ENCODE measurements around the gene RPTOR.
"Not testable (repeated sequence)": the region's sequence is repeated elsewhere in the genome, so short reads cannot be mapped to it uniquely, and the experiment has no call there.

RPTOR gene

DNA sequence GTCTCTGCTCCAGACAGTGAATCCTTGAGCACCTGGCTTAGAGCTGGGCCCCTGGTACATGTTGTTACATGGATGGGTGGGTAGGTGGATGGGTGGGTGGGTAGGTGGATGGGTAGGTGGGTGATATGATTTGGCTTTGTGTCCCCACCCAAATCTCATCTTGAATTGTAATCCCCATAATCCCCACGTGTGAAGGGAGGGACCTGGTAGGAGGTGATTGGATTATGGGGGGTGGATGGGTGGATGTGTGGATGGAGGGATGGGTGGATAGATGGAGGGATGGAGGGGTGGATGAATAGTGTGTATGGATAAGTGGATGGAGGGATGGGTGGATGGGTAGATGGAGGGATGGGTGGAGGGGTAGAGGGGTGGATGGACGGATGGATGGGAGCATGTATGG is 41.6 kb upstream of the RPTOR start:
- no peak overlapping the region for H3K27ac ChIP-seq (ENCODE audit: low read depth, low read length)
- no peaks in the 10 kb centered on the region for H3K36me3 ChIP-seq (ENCODE audit: control insufficient read depth in 1 of 2, insufficient read depth in 2 of 2, low read length in 2 of 2)
- H3K9ac ChIP-seq (ENCODE audit: low read depth in 1 of 2, low read length in 2 of 2): no peak overlapping the region
- H3K27me3 ChIP-seq (ENCODE audit: control insufficient read depth in 1 of 2, insufficient read depth in 2 of 2, low read length in 2 of 2): peaks cover 5 to 17% of the 10 kb centered on the region in 2 donors
- H3K4me3 ChIP-seq (ENCODE audit: low read depth in 1 of 2, low read length in 2 of 2): no peak overlapping the region
- no peaks in the 10 kb centered on the region for H3K9me3 ChIP-seq (ENCODE audit: control insufficient read depth in 1 of 2, low read length in 2 of 2)
- no peaks in the 10 kb centered on the region for H3K4me1 ChIP-seq (ENCODE audit: control insufficient read depth in 1 of 2, insufficient read depth in 2 of 2, low read length in 2 of 2)

DNA sequence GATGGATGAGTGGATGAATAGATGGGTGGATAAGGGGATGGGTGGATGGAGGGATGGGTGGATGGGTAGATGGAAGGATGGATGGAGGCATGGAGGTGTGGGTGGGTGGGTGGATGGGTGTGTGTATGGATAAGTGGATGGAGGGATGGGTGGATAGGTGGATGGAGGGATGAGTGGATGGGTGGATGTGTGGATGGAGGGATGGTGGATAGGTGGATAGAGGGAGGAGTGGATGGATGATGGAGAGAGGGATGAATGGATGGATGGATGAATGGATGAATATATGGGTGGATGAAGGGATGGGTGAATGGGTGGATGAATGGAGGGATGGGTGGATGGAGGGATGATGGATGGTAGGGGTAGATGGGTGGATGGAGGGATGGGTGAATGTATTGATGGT is 40.7 kb upstream of the RPTOR start:
- H3K9ac ChIP-seq (ENCODE audit: low read depth in 1 of 2, low read length in 2 of 2): no peak overlapping the region
- no peaks in the 10 kb centered on the region for H3K9me3 ChIP-seq (ENCODE audit: control insufficient read depth in 1 of 2, low read length in 2 of 2)
- no peaks in the 10 kb centered on the region for H3K36me3 ChIP-seq (ENCODE audit: control insufficient read depth in 1 of 2, insufficient read depth in 2 of 2, low read length in 2 of 2)
- peaks cover 5 to 12% of the 10 kb centered on the region in 2 donors for H3K27me3 ChIP-seq (ENCODE audit: control insufficient read depth in 1 of 2, insufficient read depth in 2 of 2, low read length in 2 of 2)
- H3K4me1 ChIP-seq (ENCODE audit: control insufficient read depth in 1 of 2, insufficient read depth in 2 of 2, low read length in 2 of 2): no peaks in the 10 kb centered on the region
- no peak overlapping the region for H3K4me3 ChIP-seq (ENCODE audit: low read depth in 1 of 2, low read length in 2 of 2)
- no peak overlapping the region for H3K27ac ChIP-seq (ENCODE audit: low read depth, low read length)

DNA sequence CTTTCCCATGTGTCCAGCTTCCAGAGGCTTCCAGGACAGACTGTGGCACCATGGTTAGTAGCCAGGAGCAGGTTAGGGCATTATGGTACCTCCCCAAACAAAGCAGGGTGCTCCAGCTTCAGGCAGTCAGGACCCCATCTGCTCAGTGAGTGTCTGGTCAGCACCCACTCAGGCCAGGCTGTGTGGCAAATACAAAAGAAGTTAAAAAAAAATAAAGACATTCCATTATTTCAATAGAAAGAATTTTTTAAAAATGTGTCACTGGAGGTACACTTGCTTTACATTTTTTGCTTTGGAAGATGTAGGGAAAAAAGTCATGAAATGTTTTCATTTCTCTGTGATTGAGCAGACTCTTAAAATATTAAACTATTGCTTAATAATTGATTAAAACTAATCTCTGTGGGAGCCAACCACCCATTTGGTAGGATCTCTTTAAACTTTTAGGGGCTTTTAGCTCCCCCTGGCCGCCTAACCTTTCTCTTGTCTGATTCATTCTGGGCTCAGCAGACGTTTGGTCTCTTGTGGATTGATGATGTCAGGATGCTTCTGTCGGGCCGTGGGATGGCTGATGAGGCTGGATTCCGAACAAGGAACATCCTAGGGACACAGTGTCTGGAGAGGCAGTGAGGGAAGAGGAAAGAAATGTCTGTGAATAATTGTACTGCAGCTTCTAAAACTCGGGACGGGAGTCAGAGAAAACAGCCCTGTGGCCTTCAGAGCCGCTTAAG is 39.8 kb upstream of the RPTOR start:
- no peaks in the 10 kb centered on the region for H3K4me1 ChIP-seq (ENCODE audit: control insufficient read depth in 1 of 2, insufficient read depth in 2 of 2, low read length in 2 of 2)
- no peak overlapping the region for H3K4me3 ChIP-seq (ENCODE audit: low read depth in 1 of 2, low read length in 2 of 2)
- H3K27me3 ChIP-seq (ENCODE audit: control insufficient read depth in 1 of 2, insufficient read depth in 2 of 2, low read length in 2 of 2): peaks cover 5% of the 10 kb centered on the region in 2 donors
- no peak overlapping the region for H3K27ac ChIP-seq (ENCODE audit: low read depth, low read length)
- no peaks in the 10 kb centered on the region for H3K36me3 ChIP-seq (ENCODE audit: control insufficient read depth in 1 of 2, insufficient read depth in 2 of 2, low read length in 2 of 2)
- no peak overlapping the region for H3K9ac ChIP-seq (ENCODE audit: low read depth in 1 of 2, low read length in 2 of 2)
- H3K9me3 ChIP-seq (ENCODE audit: control insufficient read depth in 1 of 2, low read length in 2 of 2): no peaks in the 10 kb centered on the region

DNA sequence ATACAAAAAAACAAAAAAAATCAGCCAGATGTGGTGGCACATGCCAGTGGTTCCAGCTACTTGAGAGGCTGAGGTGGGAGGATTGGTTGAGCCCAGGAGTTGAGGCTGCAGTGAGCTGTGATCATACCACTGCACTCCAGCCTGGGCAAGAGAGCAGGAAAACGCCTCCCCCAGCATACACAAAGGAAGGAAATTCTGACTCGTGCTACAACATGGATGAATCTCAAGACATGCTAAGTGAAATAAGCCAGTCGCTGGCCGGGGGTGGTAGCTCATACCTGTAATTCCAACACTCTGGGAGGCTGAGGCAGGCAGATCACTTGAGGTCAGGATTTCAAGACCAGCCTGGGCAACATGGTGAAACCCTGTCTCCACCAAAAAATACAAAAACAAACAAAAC is 37.5 kb upstream of the RPTOR start:
- H3K4me3 ChIP-seq (ENCODE audit: low read depth in 1 of 2, low read length in 2 of 2); H3K9ac ChIP-seq (ENCODE audit: low read depth in 1 of 2, low read length in 2 of 2); H3K27ac ChIP-seq (ENCODE audit: low read depth, low read length); H3K36me3 ChIP-seq (ENCODE audit: control insufficient read depth in 1 of 2, insufficient read depth in 2 of 2, low read length in 2 of 2); H3K4me1 ChIP-seq (ENCODE audit: control insufficient read depth in 1 of 2, insufficient read depth in 2 of 2, low read length in 2 of 2); H3K9me3 ChIP-seq (ENCODE audit: control insufficient read depth in 1 of 2, low read length in 2 of 2): not testable (repeated sequence)
- H3K27me3 ChIP-seq (ENCODE audit: control insufficient read depth in 1 of 2, insufficient read depth in 2 of 2, low read length in 2 of 2): peaks cover 5 to 15% of the 10 kb centered on the region in 2 donors

DNA sequence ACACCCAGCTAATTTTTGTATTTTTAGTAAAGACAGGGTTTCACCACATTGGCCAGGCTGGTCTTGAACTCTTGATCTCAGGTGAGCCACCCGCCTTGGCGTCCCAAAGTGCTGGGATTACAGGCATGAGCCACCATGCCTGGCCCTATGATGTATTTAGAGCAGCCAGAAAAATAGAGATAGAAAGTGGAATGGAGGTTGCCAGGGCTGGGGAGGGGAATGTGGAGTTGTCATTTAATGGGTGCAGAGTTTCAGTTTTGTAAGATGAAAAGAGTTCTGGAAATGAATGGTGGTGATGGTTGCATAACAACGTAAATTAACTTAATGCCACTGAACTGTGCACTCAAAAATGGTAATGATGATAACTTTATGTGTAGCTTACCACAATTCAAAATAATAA is 36.7 kb upstream of the RPTOR start:
- Histone ChIP-seq H3K4me3 (ENCODE audit: low read depth in 1 of 2, low read length in 2 of 2) (no peak overlapping the region), H3K27me3 (ENCODE audit: control insufficient read depth in 1 of 2, insufficient read depth in 2 of 2, low read length in 2 of 2) (peaks cover 5 to 18% of the 10 kb centered on the region in 2 donors), H3K9ac (ENCODE audit: low read depth in 1 of 2, low read length in 2 of 2) (no peak overlapping the region), H3K36me3 (ENCODE audit: control insufficient read depth in 1 of 2, insufficient read depth in 2 of 2, low read length in 2 of 2) (no peaks in the 10 kb centered on the region), H3K4me1 (ENCODE audit: control insufficient read depth in 1 of 2, insufficient read depth in 2 of 2, low read length in 2 of 2) (no peaks in the 10 kb centered on the region), H3K9me3 (ENCODE audit: control insufficient read depth in 1 of 2, low read length in 2 of 2) (no peaks in the 10 kb centered on the region), H3K27ac (ENCODE audit: low read depth, low read length) (no peak overlapping the region)

DNA sequence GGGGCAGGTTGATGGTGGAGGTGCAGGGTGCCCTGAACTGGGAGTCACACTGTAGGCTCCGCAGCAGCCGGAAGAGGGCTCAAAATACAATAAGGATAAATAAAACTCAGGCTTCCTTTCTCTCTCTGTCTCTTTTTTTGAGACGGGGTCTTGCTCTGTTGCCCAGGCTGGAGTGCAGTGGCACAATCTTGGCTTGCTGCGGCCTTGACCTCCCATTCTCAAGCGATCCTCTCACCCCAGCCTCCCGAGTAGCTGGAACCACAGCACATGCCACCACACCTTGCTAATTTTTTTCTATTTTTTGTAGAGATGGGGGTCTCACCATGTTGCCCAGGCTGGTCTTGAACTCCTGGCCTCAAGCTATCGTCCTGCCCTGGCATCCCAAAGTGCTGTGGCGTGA is 35.3 kb upstream of the RPTOR start:
- no peak overlapping the region for H3K9ac ChIP-seq (ENCODE audit: low read depth in 1 of 2, low read length in 2 of 2)
- no peaks in the 10 kb centered on the region for H3K36me3 ChIP-seq (ENCODE audit: control insufficient read depth in 1 of 2, insufficient read depth in 2 of 2, low read length in 2 of 2)
- no peak overlapping the region for H3K27ac ChIP-seq (ENCODE audit: low read depth, low read length)
- no peaks in the 10 kb centered on the region for H3K9me3 ChIP-seq (ENCODE audit: control insufficient read depth in 1 of 2, low read length in 2 of 2)
- H3K4me3 ChIP-seq (ENCODE audit: low read depth in 1 of 2, low read length in 2 of 2): no peak overlapping the region
- H3K4me1 ChIP-seq (ENCODE audit: control insufficient read depth in 1 of 2, insufficient read depth in 2 of 2, low read length in 2 of 2): no peaks in the 10 kb centered on the region
- peaks cover 1 to 18% of the 10 kb centered on the region in 2 donors for H3K27me3 ChIP-seq (ENCODE audit: control insufficient read depth in 1 of 2, insufficient read depth in 2 of 2, low read length in 2 of 2)

DNA sequence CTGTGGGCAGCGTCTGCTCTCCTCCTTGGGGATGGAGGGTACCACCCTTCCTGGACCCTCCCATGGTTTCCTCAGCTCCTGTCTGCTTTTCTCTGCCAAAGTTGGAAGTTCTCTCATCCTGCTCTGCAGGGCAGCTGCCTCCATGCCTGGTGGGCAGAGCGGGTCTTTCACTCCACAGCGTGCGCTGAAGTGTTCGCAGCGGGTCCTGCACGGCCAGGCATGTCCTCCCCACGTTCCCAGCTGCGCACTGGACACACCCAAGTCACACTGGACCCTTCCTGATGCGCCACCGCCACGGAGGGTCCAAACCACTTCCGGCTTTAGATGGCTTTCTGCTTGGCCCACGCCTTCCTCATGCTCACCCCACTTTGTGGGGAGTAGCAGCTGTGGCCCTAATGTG is 34.5 kb upstream of the RPTOR start:
- Histone ChIP-seq H3K9me3 (ENCODE audit: control insufficient read depth in 1 of 2, low read length in 2 of 2) (no peaks in the 10 kb centered on the region), H3K36me3 (ENCODE audit: control insufficient read depth in 1 of 2, insufficient read depth in 2 of 2, low read length in 2 of 2) (no peaks in the 10 kb centered on the region), H3K27ac (ENCODE audit: low read depth, low read length) (no peak overlapping the region), H3K27me3 (ENCODE audit: control insufficient read depth in 1 of 2, insufficient read depth in 2 of 2, low read length in 2 of 2) (peaks cover 0 to 18% of the 10 kb centered on the region in 2 donors), H3K4me3 (ENCODE audit: low read depth in 1 of 2, low read length in 2 of 2) (no peak overlapping the region), H3K4me1 (ENCODE audit: control insufficient read depth in 1 of 2, insufficient read depth in 2 of 2, low read length in 2 of 2) (no peaks in the 10 kb centered on the region), H3K9ac (ENCODE audit: low read depth in 1 of 2, low read length in 2 of 2) (no peak overlapping the region)

DNA sequence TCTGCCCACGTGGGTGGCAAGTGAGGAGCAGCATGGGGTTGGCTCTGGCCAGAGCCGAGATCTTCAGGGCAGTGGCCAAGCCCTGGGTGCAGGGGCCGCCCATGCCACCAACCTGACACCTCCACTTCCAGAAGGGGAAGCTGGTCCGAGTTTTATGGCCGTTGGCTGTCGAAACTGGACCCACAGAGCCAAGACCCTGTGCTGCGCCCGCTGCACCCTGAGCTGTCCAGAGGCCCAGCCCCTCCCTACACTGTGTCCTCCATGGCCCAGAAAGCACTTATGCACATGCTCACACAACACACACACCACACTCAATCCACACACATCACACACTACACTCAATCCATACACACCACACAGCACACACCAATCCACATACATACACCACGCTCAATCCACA is 33.9 kb upstream of the RPTOR start:
- no peaks in the 10 kb centered on the region for H3K36me3 ChIP-seq (ENCODE audit: control insufficient read depth in 1 of 2, insufficient read depth in 2 of 2, low read length in 2 of 2)

DNA sequence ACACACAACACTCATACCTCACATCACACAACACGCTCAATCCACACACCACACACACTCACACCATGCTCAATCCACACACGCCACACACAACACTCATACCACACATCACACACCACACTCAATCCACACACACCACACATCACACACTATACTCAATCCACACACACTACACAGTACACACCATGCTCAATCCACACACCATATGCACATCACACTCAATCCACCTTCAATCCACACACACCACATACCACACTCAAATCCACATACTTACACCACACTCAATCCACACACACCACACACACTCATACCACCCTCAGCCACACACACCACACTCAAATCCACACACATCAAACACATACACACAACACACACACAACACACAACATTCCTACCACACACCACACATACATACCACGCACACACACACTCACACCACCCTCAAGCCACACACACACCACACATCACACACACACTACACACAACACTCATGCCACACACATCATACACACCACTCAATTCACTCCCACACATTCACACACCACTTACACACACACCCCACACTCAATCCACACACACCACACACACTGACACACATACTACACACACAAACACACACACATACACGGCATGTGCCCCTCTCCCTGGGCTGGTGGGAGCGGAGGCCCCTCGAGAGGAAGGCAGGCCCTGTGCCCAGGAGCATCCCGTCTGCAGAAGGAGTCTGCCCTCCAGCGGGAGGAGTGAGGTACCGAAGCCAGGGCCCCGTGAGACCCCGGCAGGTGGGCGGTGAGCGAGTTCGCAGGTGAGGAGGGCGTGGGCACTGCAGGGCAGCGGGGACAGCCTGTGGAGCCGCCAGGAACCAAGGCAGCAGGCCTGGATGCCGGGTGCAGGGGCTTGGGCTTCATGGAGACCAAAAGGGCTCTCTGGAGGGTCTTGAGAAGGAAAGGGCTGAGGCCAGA is 33.1 kb upstream of the RPTOR start:
- Histone ChIP-seq H3K27me3 (ENCODE audit: control insufficient read depth in 1 of 2, insufficient read depth in 2 of 2, low read length in 2 of 2) (peaks cover 0 to 18% of the 10 kb centered on the region in 2 donors), H3K4me3 (ENCODE audit: low read depth in 1 of 2, low read length in 2 of 2) (no peak overlapping the region), H3K9ac (ENCODE audit: low read depth in 1 of 2, low read length in 2 of 2) (no peak overlapping the region), H3K36me3 (ENCODE audit: control insufficient read depth in 1 of 2, insufficient read depth in 2 of 2, low read length in 2 of 2) (no peaks in the 10 kb centered on the region), H3K9me3 (ENCODE audit: control insufficient read depth in 1 of 2, low read length in 2 of 2) (no peaks in the 10 kb centered on the region), H3K4me1 (ENCODE audit: control insufficient read depth in 1 of 2, insufficient read depth in 2 of 2, low read length in 2 of 2) (no peaks in the 10 kb centered on the region), H3K27ac (ENCODE audit: low read depth, low read length) (no peak overlapping the region)

More for the DNA sequence above, 33.9 kb upstream of the RPTOR start:
- H3K9me3 ChIP-seq (ENCODE audit: control insufficient read depth in 1 of 2, low read length in 2 of 2): no peaks in the 10 kb centered on the region
- H3K27me3 ChIP-seq (ENCODE audit: control insufficient read depth in 1 of 2, insufficient read depth in 2 of 2, low read length in 2 of 2): peaks cover 0 to 18% of the 10 kb centered on the region in 2 donors
- no peak overlapping the region for H3K4me3 ChIP-seq (ENCODE audit: low read depth in 1 of 2, low read length in 2 of 2)
- H3K9ac ChIP-seq (ENCODE audit: low read depth in 1 of 2, low read length in 2 of 2): no peak overlapping the region
- no peak overlapping the region for H3K27ac ChIP-seq (ENCODE audit: low read depth, low read length)
- H3K4me1 ChIP-seq (ENCODE audit: control insufficient read depth in 1 of 2, insufficient read depth in 2 of 2, low read length in 2 of 2): no peaks in the 10 kb centered on the region

DNA sequence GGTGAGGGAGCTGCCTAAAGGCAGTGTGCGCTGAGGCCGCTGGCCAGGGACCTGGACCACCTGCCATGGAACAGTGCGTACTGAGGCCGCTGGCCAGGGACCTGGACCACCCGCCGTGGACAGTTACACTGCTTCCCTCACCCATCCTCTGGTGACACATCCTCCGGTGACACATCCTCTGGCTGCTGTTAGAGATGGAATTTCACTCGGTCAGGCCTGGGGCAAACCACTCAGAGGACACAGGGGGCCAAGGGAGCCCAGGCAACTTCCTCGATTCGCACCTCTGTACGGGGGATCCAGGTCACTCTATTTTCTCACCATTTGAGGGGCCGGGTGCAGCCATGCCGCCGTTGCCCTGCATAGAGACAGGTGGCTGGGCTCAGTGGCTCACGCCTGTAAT is 32.4 kb upstream of the RPTOR start:
- Histone ChIP-seq H3K36me3 (ENCODE audit: control insufficient read depth in 1 of 2, insufficient read depth in 2 of 2, low read length in 2 of 2) (no peaks in the 10 kb centered on the region), H3K9me3 (ENCODE audit: control insufficient read depth in 1 of 2, low read length in 2 of 2) (no peaks in the 10 kb centered on the region), H3K27me3 (ENCODE audit: control insufficient read depth in 1 of 2, insufficient read depth in 2 of 2, low read length in 2 of 2) (peaks cover 0 to 18% of the 10 kb centered on the region in 2 donors), H3K4me1 (ENCODE audit: control insufficient read depth in 1 of 2, insufficient read depth in 2 of 2, low read length in 2 of 2) (no peaks in the 10 kb centered on the region), H3K4me3 (ENCODE audit: low read depth in 1 of 2, low read length in 2 of 2) (no peak overlapping the region), H3K27ac (ENCODE audit: low read depth, low read length) (no peak overlapping the region), H3K9ac (ENCODE audit: low read depth in 1 of 2, low read length in 2 of 2) (no peak overlapping the region)
